Testis (tissue), 3 donors: ENCODE results near the gene COPB1. TPM values are rescaled to one million over a fixed set of nuclear protein-coding genes. Genes with fewer than 3 reads are reported as not detected.

Experiments used
- DNase-seq: peaks from one replicate; pipeline ENCODE4 v3.0.0-alpha.2; 2019
- H3K27ac ChIP-seq, 2 donors: fragments of 200-600 bp; sonication (generic); one replicate each; pipeline ENCODE4 v1.5.1; 2019
- H3K27me3 ChIP-seq: fragments of 200-600 bp; sonication (generic); one replicate; pipeline ENCODE4 v1.5.1; 2019
- H3K36me3 ChIP-seq: fragments of 200-600 bp; sonication (generic); one replicate; pipeline ENCODE4 v1.5.1; 2017; ENCODE audit warnings: low read depth; ENCODE audit errors: missing control alignments
- H3K4me1 ChIP-seq: fragments of 200-600 bp; sonication (generic); one replicate; pipeline ENCODE4 v1.5.1; 2019
- H3K4me3 ChIP-seq, 2 donors: fragments of 200-600 bp; sonication (generic); one replicate each; pipeline ENCODE4 v1.5.1; 2017 to 2019
- H3K9me3 ChIP-seq: fragments of 200-600 bp; sonication (generic); one replicate; pipeline ENCODE4 v1.5.1; 2017
- POLR2A ChIP-seq: fragments of 450-650 bp; IDR thresholded peaks from one replicate; pipeline ENCODE4 v1.6.1; 2017; ENCODE audit warnings: antibody characterized with exemption, mild to moderate bottlenecking, moderate library complexity
- WGBS, 2 donors: methylation state at CpG; one replicate each; pipeline ENCODE4 v1.1.5; 2018; 5-methylcytosine and 5-hydroxymethylcytosine counted together
- intact Hi-C: fragments of 100-400 bp; cut with DNase I; formaldehyde crosslinking; loops from one replicate; pipeline ENCODE4 v1.15.1; 2023; ENCODE audit warnings: low total_unique reads
- polyA plus RNA-seq: library from polyadenylated mRNA; stranded (reverse); fragments of 350-450 nt; fragmentation: Illumina TruSeq; extraction: RNeasy Lipid Tissue Mini Kit (QIAGEN cat#74804); gene quantifications from one replicate; pipeline ENCODE4 v1.2.3, GENCODE V29; 2014; ENCODE audit warnings: low read depth, low replicate concordance; ENCODE audit not compliant: insufficient read depth
- total RNA-seq, 2 donors: library from RNA; depleted of rRNA; stranded (reverse); fragments of >200 nt; gene quantifications; one replicate each; pipeline ENCODE4 v1.2.3, GENCODE V29; 2016
- TF ChIP-seq, protein P1 (sequence below), 3 experiments: fragments of 450-650 bp in 2 of 3; fragments of 200-600 bp in 1 of 3; sonication (generic) in 1 of 3; IDR thresholded peaks; one replicate each; pipeline ENCODE4 v1.5.1; 2016 to 2019; ENCODE audit warnings: antibody characterized with exemption in 3 of 3, mild to moderate bottlenecking in 2 of 3, moderate library complexity in 1 of 3

Gene COPB1
- total and polyA plus RNA-seq, 3 donors from 2014 or later = 71.7 to 87.3 (median 83.5) TPM

GRCh38 chr11:14463623-14464022, 36.0 kb downstream of the COPB1 start:
- 93 to 98% methylated on average over 2 of the region's 2 CpGs for WGBS, 2 donors
- H3K27ac ChIP-seq = no peak overlapping the region
- no peaks in the 10 kb centered on the region for H3K4me1 ChIP-seq
- no peak for TF ChIP-seq POLR2A
- TF ChIP-seq, protein P1, sequence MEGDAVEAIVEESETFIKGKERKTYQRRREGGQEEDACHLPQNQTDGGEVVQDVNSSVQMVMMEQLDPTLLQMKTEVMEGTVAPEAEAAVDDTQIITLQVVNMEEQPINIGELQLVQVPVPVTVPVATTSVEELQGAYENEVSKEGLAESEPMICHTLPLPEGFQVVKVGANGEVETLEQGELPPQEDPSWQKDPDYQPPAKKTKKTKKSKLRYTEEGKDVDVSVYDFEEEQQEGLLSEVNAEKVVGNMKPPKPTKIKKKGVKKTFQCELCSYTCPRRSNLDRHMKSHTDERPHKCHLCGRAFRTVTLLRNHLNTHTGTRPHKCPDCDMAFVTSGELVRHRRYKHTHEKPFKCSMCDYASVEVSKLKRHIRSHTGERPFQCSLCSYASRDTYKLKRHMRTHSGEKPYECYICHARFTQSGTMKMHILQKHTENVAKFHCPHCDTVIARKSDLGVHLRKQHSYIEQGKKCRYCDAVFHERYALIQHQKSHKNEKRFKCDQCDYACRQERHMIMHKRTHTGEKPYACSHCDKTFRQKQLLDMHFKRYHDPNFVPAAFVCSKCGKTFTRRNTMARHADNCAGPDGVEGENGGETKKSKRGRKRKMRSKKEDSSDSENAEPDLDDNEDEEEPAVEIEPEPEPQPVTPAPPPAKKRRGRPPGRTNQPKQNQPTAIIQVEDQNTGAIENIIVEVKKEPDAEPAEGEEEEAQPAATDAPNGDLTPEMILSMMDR (IDR thresholded peaks at IDR 0.05) = no peak
- no peaks in the 10 kb centered on the region for H3K9me3 ChIP-seq
- H3K27me3 ChIP-seq = no peaks in the 10 kb centered on the region
- no peaks in the 10 kb centered on the region for H3K36me3 ChIP-seq
- intact Hi-C loops = no loop called here
- no peak overlapping the region for H3K4me3 ChIP-seq
- DNase-seq = no peak

GRCh38 chr11:14460147-14460546, 39.5 kb downstream of the COPB1 start:
- intact Hi-C loops = no loop called here
- no peak overlapping the region for H3K27ac ChIP-seq
- H3K4me1 ChIP-seq = no peaks in the 10 kb centered on the region
- no peaks in the 10 kb centered on the region for H3K27me3 ChIP-seq
- no peak for TF ChIP-seq POLR2A
- TF ChIP-seq, protein P1 (IDR thresholded peaks at IDR 0.05) = no peak
- no peaks in the 10 kb centered on the region for H3K36me3 ChIP-seq
- H3K9me3 ChIP-seq = no peaks in the 10 kb centered on the region
- DNase-seq = no peak
- no peak overlapping the region for H3K4me3 ChIP-seq

DNA sequence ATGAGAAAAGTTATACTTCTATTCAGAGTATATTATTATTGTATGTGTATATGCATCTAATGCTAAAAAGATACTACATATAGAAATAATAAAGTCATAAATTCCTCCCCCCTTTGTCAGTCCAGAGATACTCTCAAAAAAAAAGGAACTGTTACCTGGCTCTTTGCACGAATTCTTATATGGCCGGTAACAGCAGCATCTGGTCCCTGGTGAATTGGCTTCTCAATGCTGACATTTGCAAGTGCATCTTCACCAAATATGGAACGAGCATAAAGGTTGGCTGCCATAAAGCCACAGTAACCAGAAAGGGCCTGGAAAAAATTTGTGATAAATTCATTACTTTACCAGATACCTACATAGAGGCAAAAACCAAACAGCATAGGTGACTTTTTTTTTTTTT, 41.2 kb downstream of the COPB1 start:
- H3K9me3 ChIP-seq = no peaks in the 10 kb centered on the region
- no peaks in the 10 kb centered on the region for H3K4me1 ChIP-seq
- H3K4me3 ChIP-seq = no peak overlapping the region
- H3K27ac ChIP-seq = no peak overlapping the region
- H3K27me3 ChIP-seq = no peaks in the 10 kb centered on the region
- TF ChIP-seq POLR2A = no peak
- intact Hi-C loops = no loop called here
- WGBS, 2 donors = 87 to 92% methylated on average over 3 of the region's 3 CpGs
- no peaks in the 10 kb centered on the region for H3K36me3 ChIP-seq
- DNase-seq = no peak

GRCh38 chr11:14455648-14456430, 43.8 kb downstream of the COPB1 start:
- Histone ChIP-seq H3K36me3 (no peaks in the 10 kb centered on the region), H3K27ac (no peak overlapping the region), H3K4me3 (no peak overlapping the region), H3K27me3 (no peaks in the 10 kb centered on the region), H3K4me1 (no peaks in the 10 kb centered on the region), H3K9me3 (no peaks in the 10 kb centered on the region)
- intact Hi-C loops = no loop called here
- DNase-seq = no peak
- 50 to 64% methylated on average over 3 of the region's 3 CpGs for WGBS, 2 donors
- TF ChIP-seq, protein P1 (IDR thresholded peaks at IDR 0.05) = no peak
- no peak for TF ChIP-seq POLR2A

GRCh38 chr11:14454861-14455632, 44.6 kb downstream of the COPB1 start:
- no peak overlapping the region for H3K27ac ChIP-seq
- no peaks in the 10 kb centered on the region for H3K9me3 ChIP-seq
- intact Hi-C loops = no loop called here
- DNase-seq = no peak
- no peak overlapping the region for H3K4me3 ChIP-seq
- TF ChIP-seq, protein P1 (IDR thresholded peaks at IDR 0.05) = peak in 1 of 3 experiments; percentile 50
- TF ChIP-seq POLR2A = no peak
- H3K27me3 ChIP-seq = no peaks in the 10 kb centered on the region
- H3K36me3 ChIP-seq = no peaks in the 10 kb centered on the region
- 58 to 60% methylated on average over 7 of the region's 7 CpGs for WGBS, 2 donors
- H3K4me1 ChIP-seq = no peaks in the 10 kb centered on the region
